Activated CD8-positive, alpha-beta memory T cell treated with anti-CD3 and anti-CD28 coated beads for 36 hours (primary cell): ENCODE data around the gene UNK. TPM values are rescaled to one million over a fixed set of nuclear protein-coding genes. Genes with fewer than 3 reads are reported as not detected.

Source experiments
- CTCF ChIA-PET: fragments of 350-600 bp; sonication (Branson Sonifier 250); formaldehyde crosslinking; loops from one replicate; lab custom pipeline; 2021; ENCODE audit warnings: antibody characterized with exemption; lab: Charles Lee
- POLR2A ChIA-PET: fragments of 350-600 bp; sonication (Branson Sonifier 250); formaldehyde crosslinking; loops from one replicate; lab custom pipeline; 2021; ENCODE audit warnings: antibody characterized with exemption; lab: Charles Lee
- total RNA-seq, 2 experiments: library from RNA; stranded (reverse); gene quantifications; one replicate each; pipeline ENCODE4 v1.2.3, GENCODE V29; 2021

Gene UNK
- total RNA-seq, 2 experiments from 2014 or later = 25.3 to 29.1 TPM

- ChIA-PET CTCF (interaction anchor here (0.5 to 4.2 kb wide), 11 partner anchors 10 to 588 kb away, joined by 3 to 37 read pairs (median 8); partner anchors contain the start of genes SMIM5, UNK and WBP2), POLR2A (interaction anchor here (0.9 to 3.1 kb wide), 6 partner anchors 9 to 59 kb away, joined by 3 to 36 read pairs (median 6); partner anchors contain the start of gene UNK)
These were observed 20.2 kb upstream of the UNK start for GRCh38 chr17:75764417-75764710.

- ChIA-PET CTCF (interaction anchor here (0.6 to 4.2 kb wide), 14 partner anchors 9 to 131 kb away, joined by 3 to 37 read pairs (median 8); partner anchors contain the start of genes SMIM5 and UNK), POLR2A (interaction anchor here (0.6 to 3.1 kb wide), 12 partner anchors 8 to 503 kb away, joined by 3 to 36 read pairs (median 4); partner anchors contain the start of genes UNK and WBP2)
These were observed 19.7 kb upstream of the UNK start, which contains the start of gene GALK1 for GRCh38 chr17:75764711-75765421. TSS of gene GALK1 (minus strand) at chr17:75765192. CDS start at chr17:75765136, 56 bp downstream.

- CTCF ChIA-PET = interaction anchor here (1.1 to 4.2 kb wide), 8 partner anchors 8 to 133 kb away, joined by 3 to 37 read pairs (median 10); partner anchors contain the start of genes SMIM5 and UNK
These were observed 18.6 kb upstream of the UNK start for GRCh38 chr17:75765981-75766380.

GRCh38 chr17:75767881-75768280 is 16.7 kb upstream of the UNK start:
- ChIA-PET POLR2A (no interaction called here), CTCF (interaction anchor here (0.6 to 0.8 kb wide), 2 partner anchors 10 to 132 kb away, joined by 3 to 4 read pairs; no protein-coding TSS in a partner anchor)

More at GRCh38 chr17:75765981-75766380, 18.6 kb upstream of the UNK start:
- POLR2A ChIA-PET = interaction anchor here (1.1 to 3.1 kb wide), 2 partner anchors 11 to 90 kb away, joined by 5 to 36 read pairs; partner anchors contain the start of gene WBP2

- POLR2A ChIA-PET = no interaction called here
- CTCF ChIA-PET = interaction anchor here (0.9 kb wide), 1 partner anchor 137 kb away, joined by 3 read pairs; the partner anchor contains the start of gene SMIM5
These were observed 15.1 kb upstream of the UNK start for GRCh38 chr17:75769536-75769935.

- ChIA-PET POLR2A (interaction anchor here (0.8 kb wide), 1 partner anchor 10 kb away, joined by 3 read pairs; no protein-coding TSS in a partner anchor), CTCF (interaction anchor here (1.6 to 5.1 kb wide), 3 partner anchors 7 to 18 kb away, joined by 4 to 28 read pairs (median 8); partner anchors contain the start of gene GALK1)
These were observed 13.0 kb upstream of the UNK start for GRCh38 chr17:75771334-75772281.

GRCh38 chr17:75773121-75773807 is 11.3 kb upstream of the UNK start:
- ChIA-PET POLR2A (interaction anchor here (0.8 to 1.4 kb wide), 4 partner anchors 9 to 20 kb away, joined by 3 to 5 read pairs (median 3); no protein-coding TSS in a partner anchor), CTCF (interaction anchor here (0.6 to 5.1 kb wide), 4 partner anchors 9 to 423 kb away, joined by 3 to 28 read pairs (median 6); partner anchors contain the start of gene GALK1)

- ChIA-PET CTCF (interaction anchor here (0.6 to 5.1 kb wide), 5 partner anchors 9 to 424 kb away, joined by 3 to 28 read pairs (median 8); partner anchors contain the start of gene GALK1), POLR2A (interaction anchor here (0.6 to 5.3 kb wide), 5 partner anchors 9 to 20 kb away, joined by 3 to 36 read pairs (median 3); partner anchors contain the start of gene GALK1)
These were observed 10.7 kb upstream of the UNK start for GRCh38 chr17:75773808-75774470.

GRCh38 chr17:75774471-75774990 is 10.1 kb upstream of the UNK start:
- ChIA-PET POLR2A (interaction anchor here (0.6 to 5.3 kb wide), 2 partner anchors 8 to 9 kb away, joined by 16 to 36 read pairs; partner anchors contain the start of gene GALK1), CTCF (interaction anchor here (1.2 to 5.1 kb wide), 3 partner anchors 10 to 21 kb away, joined by 3 to 28 read pairs (median 14); partner anchors contain the start of gene GALK1)

GRCh38 chr17:75774991-75775668 is 9.5 kb upstream of the UNK start:
- ChIA-PET POLR2A (interaction anchor here (0.6 to 5.3 kb wide), 6 partner anchors 7 to 101 kb away, joined by 3 to 36 read pairs (median 8); partner anchors contain the start of genes GALK1 and WBP2), CTCF (interaction anchor here (1.2 to 5.1 kb wide), 3 partner anchors 10 to 21 kb away, joined by 3 to 28 read pairs (median 14); partner anchors contain the start of gene GALK1)

GRCh38 chr17:75776386-75777295 is 8.0 kb upstream of the UNK start:
- POLR2A ChIA-PET = interaction anchor here (0.7 to 5.3 kb wide), 13 partner anchors 10 to 120 kb away, joined by 3 to 36 read pairs (median 3); partner anchors contain the start of genes GALK1, UNC13D and WBP2
- CTCF ChIA-PET = interaction anchor here (0.6 to 5.1 kb wide), 12 partner anchors 9 to 56 kb away, joined by 3 to 28 read pairs (median 4); partner anchors contain the start of gene GALK1

- ChIA-PET POLR2A (interaction anchor here (1.0 to 5.3 kb wide), 10 partner anchors 9 to 119 kb away, joined by 3 to 36 read pairs (median 4); partner anchors contain the start of genes GALK1 and WBP2), CTCF (interaction anchor here (0.6 to 4.3 kb wide), 8 partner anchors 10 to 52 kb away, joined by 3 to 14 read pairs (median 4); partner anchors contain the start of gene GALK1)
These were observed 7.2 kb upstream of the UNK start for GRCh38 chr17:75777296-75777922.

- ChIA-PET POLR2A (interaction anchor here (0.6 to 5.3 kb wide), 6 partner anchors 13 to 76 kb away, joined by 4 to 36 read pairs (median 4); partner anchors contain the start of gene GALK1), CTCF (interaction anchor here (0.6 to 4.3 kb wide), 5 partner anchors 11 to 67 kb away, joined by 4 to 14 read pairs (median 5); partner anchors contain the start of gene GALK1)
These were observed 6.3 kb upstream of the UNK start for GRCh38 chr17:75778066-75778860.
